Neuronal stem cell (in vitro differentiated cells): ENCODE data around the gene PPP4R2. TPM values are rescaled to one million over a fixed set of nuclear protein-coding genes. Genes with fewer than 3 reads are reported as not detected.

Source experiments
- DNase-seq: peaks from one replicate; pipeline ENCODE4 v3.0.0-alpha.2; 2013; ENCODE audit warnings: low spot score
- H2AFZ ChIP-seq: one replicate; pipeline ENCODE4 v1.6.1; 2013; ENCODE audit warnings: mild to moderate bottlenecking, low read length, inconsistent platforms
- H2AK5ac ChIP-seq: 2 replicates; pipeline ENCODE4 v1.6.1; 2013; ENCODE audit warnings: low read depth, mild to moderate bottlenecking, inconsistent platforms, low read length, moderate library complexity, mixed read lengths
- H2BK120ac ChIP-seq: 2 replicates; pipeline ENCODE4 v1.6.1; 2013; ENCODE audit warnings: low read depth, mild to moderate bottlenecking, inconsistent platforms, low read length, moderate library complexity, mixed read lengths
- H2BK12ac ChIP-seq: one replicate; pipeline ENCODE4 v1.6.1; 2013; ENCODE audit warnings: low read length, inconsistent platforms
- H2BK15ac ChIP-seq: 2 replicates; pipeline ENCODE4 v1.6.1; 2013; ENCODE audit warnings: mild to moderate bottlenecking, low read length, inconsistent platforms, mixed read lengths
- H2BK5ac ChIP-seq: one replicate; pipeline ENCODE4 v1.6.1; 2013; ENCODE audit warnings: inconsistent platforms, mild to moderate bottlenecking, low read length, moderate library complexity
- H3K14ac ChIP-seq: one replicate; pipeline ENCODE4 v1.6.1; 2013; ENCODE audit warnings: low read length, inconsistent platforms
- H3K18ac ChIP-seq: 2 replicates; pipeline ENCODE4 v1.6.1; 2013; ENCODE audit warnings: low read length, inconsistent platforms
- H3K23ac ChIP-seq: 2 replicates; pipeline ENCODE4 v1.6.1; 2013; ENCODE audit warnings: low read depth, mild to moderate bottlenecking, mixed read lengths, low read length, inconsistent platforms; ENCODE audit not compliant: poor library complexity
- H3K27ac ChIP-seq: replicated peaks from 3 replicates; pipeline ENCODE4 v1.5.1; 2013; ENCODE audit warnings: low read length, inconsistent platforms
- H3K27me3 ChIP-seq, 3 experiments: 2 replicates each; pipeline ENCODE4 v1.6.1; 2013; ENCODE audit warnings: low read length in 3 of 3, mild to moderate bottlenecking in 2 of 3, inconsistent platforms in 1 of 3, low read depth in 1 of 3, mixed read lengths in 1 of 3, moderate library complexity in 1 of 3; ENCODE audit not compliant: control insufficient read depth in 3 of 3, insufficient read depth in 3 of 3
- H3K36me3 ChIP-seq, 2 donors: replicated peaks in 1 of 2; 2 replicates each; pipeline ENCODE4 v1.6.1; 2013; ENCODE audit warnings: low read length in 2 of 2; ENCODE audit not compliant: control insufficient read depth in 2 of 2, insufficient read depth in 2 of 2
- H3K4ac ChIP-seq: 2 replicates; pipeline ENCODE4 v1.6.1; 2013; ENCODE audit warnings: inconsistent platforms, mild to moderate bottlenecking, low read length, moderate library complexity
- H3K4me1 ChIP-seq, 2 donors: 1 replicate in 1 of 2; 2 replicates in 1 of 2; pipeline ENCODE4 v1.6.1; 2013; ENCODE audit warnings: low read length in 2 of 2, low read depth in 1 of 2; ENCODE audit not compliant: control insufficient read depth in 2 of 2, insufficient read depth in 1 of 2
- H3K4me2 ChIP-seq: one replicate; pipeline ENCODE4 v1.6.1; 2013; ENCODE audit warnings: mild to moderate bottlenecking, low read length, inconsistent platforms; ENCODE audit not compliant: insufficient read depth, poor library complexity, severe bottlenecking
- H3K4me3 ChIP-seq, 2 donors: 2 replicates each; pipeline ENCODE4 v1.5.1; 2013; ENCODE audit warnings: low read length in 2 of 2, mild to moderate bottlenecking in 2 of 2, inconsistent platforms in 1 of 2, moderate library complexity in 1 of 2
- H3K79me1 ChIP-seq: one replicate; pipeline ENCODE4 v1.6.1; 2013; ENCODE audit warnings: low read depth, mild to moderate bottlenecking, inconsistent platforms, low read length, moderate library complexity
- H3K9ac ChIP-seq: one replicate; pipeline ENCODE4 v1.6.1; 2013; ENCODE audit warnings: mild to moderate bottlenecking, low read depth, low read length, inconsistent platforms; ENCODE audit not compliant: poor library complexity
- H3K9me3 ChIP-seq, 2 donors: replicated peaks in 1 of 2; 2 replicates each; pipeline versions ENCODE3 to v1.6.1; 2013; ENCODE audit warnings: low read length in 2 of 2, mild to moderate bottlenecking in 2 of 2, inconsistent platforms in 1 of 2, low read depth in 1 of 2, mixed read lengths in 1 of 2, moderate library complexity in 1 of 2; ENCODE audit not compliant: control insufficient read depth in 2 of 2, insufficient read depth in 1 of 2
- H4K8ac ChIP-seq: one replicate; pipeline ENCODE4 v1.6.1; 2013; ENCODE audit warnings: low read depth, mild to moderate bottlenecking, inconsistent platforms, low read length, moderate library complexity
- H4K91ac ChIP-seq: one replicate; pipeline ENCODE4 v1.6.1; 2013; ENCODE audit warnings: low read length, low read depth, mild to moderate bottlenecking, inconsistent platforms; ENCODE audit not compliant: poor library complexity
- WGBS, 2 donors: extraction: QIAGEN DNeasy Blood & Tissue Kit; methylation state at CpG; one replicate each; pipeline ENCODE4 v1.1.7; 2013; ENCODE audit warnings: missing lambda C conversion rate in 2 of 2, mixed read lengths in 1 of 2; ENCODE audit not compliant: insufficient read length in 2 of 2, insufficient replicate concordance in 1 of 2; ENCODE audit errors: extremely low coverage in 2 of 2; 5-methylcytosine and 5-hydroxymethylcytosine counted together
- polyA plus RNA-seq, 2 experiments: library from polyadenylated mRNA; stranded (reverse); fragments of 200-250 nt; gene quantifications; one replicate each; pipeline ENCODE4 v1.2.3, GENCODE V29; 2013

PPP4R2 gene
- 45.4 TPM for polyA plus RNA-seq (2013, experiment 1 of 2)
- polyA plus RNA-seq (2013, experiment 2 of 2) = 46.2 TPM

GRCh38 chr3:72996473-72997333 is at the start of gene PPP4R2:
Gene PPP4R2, plus strand, starts transcription at chr3:72996811. Its CDS starts 227 bp downstream, at chr3:72997038.
- no peak within 1 kb of the TSS for H2BK12ac ChIP-seq

GRCh38 chr3:72947715-72948490 is 48.7 kb upstream of the PPP4R2 start:
- Histone ChIP-seq H3K27ac (no peak overlapping the region), H3K4me3 (no peak overlapping the region), H3K23ac (no peak overlapping the region), H3K18ac (no peak overlapping the region), H3K27me3 (peaks cover 0 to 33% (median 0%) of the 10 kb centered on the region in 3 experiments), H2AFZ (no peak overlapping the region), H2AK5ac (no peak overlapping the region), H3K36me3 (no peaks in the 10 kb centered on the region), H3K9me3 (no peaks in the 10 kb centered on the region), H4K91ac (no peak overlapping the region), H3K14ac (no peak overlapping the region), H2BK15ac (no peak overlapping the region), H3K4me1 (no peaks in the 10 kb centered on the region), H2BK5ac (no peak overlapping the region), H3K79me1 (no peaks in the 10 kb centered on the region), H3K9ac (no peak overlapping the region), H2BK120ac (no peak overlapping the region), H3K4ac (no peak overlapping the region), H3K4me2 (no peak overlapping the region), H4K8ac (no peak overlapping the region), H2BK12ac (no peak overlapping the region)
- no CpG with 5 or more reads among the region's 8 CpGs for WGBS, 2 donors
- DNase-seq = no peak

More at GRCh38 chr3:72996473-72997333, at the start of gene PPP4R2:
- Histone ChIP-seq H3K14ac (peak within 1 kb of the TSS; percentile 12), H3K4ac (peak within 1 kb of the TSS; percentile 92), H3K4me1 (peaks cover 5 to 10% of the 10 kb centered on the region in 2 donors), H4K8ac (peak within 1 kb of the TSS; percentile 95), H3K23ac (peak within 1 kb of the TSS; percentile 88), H3K9ac (peak within 1 kb of the TSS; percentile 94), H3K27me3 (peaks cover 0 to 5% (median 0%) of the 10 kb centered on the region in 3 experiments), H4K91ac (peak within 1 kb of the TSS; percentile 98), H3K36me3 (peaks cover 2 to 38% of the 10 kb centered on the region in 2 donors), H3K9me3 (no peaks in the 10 kb centered on the region), H2BK120ac (no peak within 1 kb of the TSS), H3K18ac (peak within 1 kb of the TSS; percentile 96), H2BK15ac (no peak within 1 kb of the TSS), H2AK5ac (peak within 1 kb of the TSS; percentile 74), H2BK5ac (no peak within 1 kb of the TSS), H3K27ac (peak within 1 kb of the TSS; percentile 92), H3K4me2 (peak within 1 kb of the TSS; percentile 72), H2AFZ (peak within 1 kb of the TSS; percentile 94), H3K79me1 (no peaks in the 10 kb centered on the region), H3K4me3 (peak within 1 kb of the TSS; percentile 58 to 99)
- DNase-seq = peak; percentile 83
- no CpG with 5 or more reads among the region's 75 CpGs for WGBS, 2 donors

- H4K91ac ChIP-seq = no peak overlapping the region
- no peak overlapping the region for H3K14ac ChIP-seq
- WGBS, 2 donors = no CpG with 5 or more reads among the region's 4 CpGs
- no peak overlapping the region for H2BK12ac ChIP-seq
- DNase-seq = no peak
- H3K4ac ChIP-seq = no peak overlapping the region
- no peak overlapping the region for H2AK5ac ChIP-seq
- no peak overlapping the region for H2BK120ac ChIP-seq
- no peak overlapping the region for H3K23ac ChIP-seq
- no peaks in the 10 kb centered on the region for H3K9me3 ChIP-seq
- H3K4me1 ChIP-seq = no peaks in the 10 kb centered on the region
- H2AFZ ChIP-seq = no peak overlapping the region
- no peak overlapping the region for H3K9ac ChIP-seq
- H3K18ac ChIP-seq = no peak overlapping the region
- H3K4me2 ChIP-seq = no peak overlapping the region
- H2BK5ac ChIP-seq = no peak overlapping the region
- H2BK15ac ChIP-seq = no peak overlapping the region
- peaks cover 0 to 29% (median 0%) of the 10 kb centered on the region in 3 experiments for H3K27me3 ChIP-seq
- no peak overlapping the region for H3K4me3 ChIP-seq
- H4K8ac ChIP-seq = no peak overlapping the region
- H3K79me1 ChIP-seq = no peaks in the 10 kb centered on the region
- no peaks in the 10 kb centered on the region for H3K36me3 ChIP-seq
- no peak overlapping the region for H3K27ac ChIP-seq
Observed at GRCh38 chr3:72949016-72949415, 47.6 kb upstream of the PPP4R2 start.

GRCh38 chr3:72950372-72950771 is 46.2 kb upstream of the PPP4R2 start:
- no peak overlapping the region for H3K4ac ChIP-seq
- H4K91ac ChIP-seq = no peak overlapping the region
- H2BK12ac ChIP-seq = no peak overlapping the region
- no peak overlapping the region for H3K18ac ChIP-seq
- no peak overlapping the region for H2BK120ac ChIP-seq
- H3K14ac ChIP-seq = no peak overlapping the region
- no peak overlapping the region for H3K9ac ChIP-seq
- DNase-seq = no peak
- H3K4me3 ChIP-seq = no peak overlapping the region
- H2BK5ac ChIP-seq = no peak overlapping the region
- H3K4me1 ChIP-seq = peaks cover 0 to 2% of the 10 kb centered on the region in 2 donors
- H2AK5ac ChIP-seq = no peak overlapping the region
- H3K23ac ChIP-seq = no peak overlapping the region
- no peak overlapping the region for H2AFZ ChIP-seq
- no peak overlapping the region for H3K27ac ChIP-seq
- H3K9me3 ChIP-seq = no peaks in the 10 kb centered on the region
- H3K36me3 ChIP-seq = no peaks in the 10 kb centered on the region
- peaks cover 0 to 36% (median 0%) of the 10 kb centered on the region in 3 experiments for H3K27me3 ChIP-seq
- no peak overlapping the region for H2BK15ac ChIP-seq
- H4K8ac ChIP-seq = no peak overlapping the region
- no peaks in the 10 kb centered on the region for H3K79me1 ChIP-seq
- WGBS, 2 donors = no CpG with 5 or more reads among the region's 8 CpGs
- no peak overlapping the region for H3K4me2 ChIP-seq
